ENCODE results near the gene ZFYVE28. TPM values are rescaled to one million over a fixed set of nuclear protein-coding genes. Genes with fewer than 3 reads are reported as not detected.

Gene ZFYVE28
- total RNA-seq, 3 donors from 2014 or later (not counting 1 experiment from before 2014, with no cell fraction given), result 85.4 to 107 (median 104) TPM

GRCh38 chr4:2331043-2331420 lies 87.4 kb downstream of the ZFYVE28 start:
- Histone ChIP-seq H3K4me3 (ENCODE audit: low read length) (no peak overlapping the region), H3K27ac (ENCODE audit: low read length) (no peak overlapping the region), H3K27me3 (ENCODE audit: control insufficient read depth, insufficient read depth, low read length) (no peaks in the 10 kb centered on the region), H3K9me3 (ENCODE audit: control insufficient read depth, insufficient read depth, low read length) (no peaks in the 10 kb centered on the region), H3K36me3 (ENCODE audit: control insufficient read depth, insufficient read depth, low read length) (peaks cover 3% of the 10 kb centered on the region), H3K4me1 (ENCODE audit: control insufficient read depth, insufficient read depth, low read length) (peaks cover 28% of the 10 kb centered on the region)
- no peak for DNase-seq
- H3K4me3 Mint-ChIP-seq, result no peak overlapping the region
- intact Hi-C loops (cut with micrococcal nuclease), result no loop called here
- H3K27me3 Mint-ChIP-seq (ENCODE audit: low read depth in 2 of 2), result no peaks in the 10 kb centered on the region
- WGBS (ENCODE audit: insufficient coverage), result 78% methylated on average over 11 of the region's 11 CpGs
- H3K9me3 Mint-ChIP-seq, result peaks cover 2 to 10% of the 10 kb centered on the region in 2 donors
- H3K4me1 Mint-ChIP-seq, result peaks cover 6 to 8% of the 10 kb centered on the region in 2 donors
- no peak for ATAC-seq
- TF ChIP-seq CTCF (IDR thresholded peaks at IDR 0.05), result no peak
- no peak overlapping the region for H3K27ac Mint-ChIP-seq
- H3K36me3 Mint-ChIP-seq, result peaks cover 27% of the 10 kb centered on the region

- Histone ChIP-seq H3K27me3 (ENCODE audit: control insufficient read depth, insufficient read depth, low read length) (no peaks in the 10 kb centered on the region), H3K9me3 (ENCODE audit: control insufficient read depth, insufficient read depth, low read length) (no peaks in the 10 kb centered on the region), H3K36me3 (ENCODE audit: control insufficient read depth, insufficient read depth, low read length) (peaks cover under 1% of the 10 kb centered on the region), H3K27ac (ENCODE audit: low read length) (no peak overlapping the region), H3K4me1 (ENCODE audit: control insufficient read depth, insufficient read depth, low read length) (peaks cover 24% of the 10 kb centered on the region), H3K4me3 (ENCODE audit: low read length) (no peak overlapping the region)
- ATAC-seq (no peak), DNase-seq (no peak)
- intact Hi-C loops (cut with micrococcal nuclease), result no loop called here
- Mint-ChIP-seq H3K4me1 (peaks cover 6 to 8% of the 10 kb centered on the region in 2 donors), H3K27me3 (ENCODE audit: low read depth in 2 of 2) (no peaks in the 10 kb centered on the region), H3K36me3 (peaks cover 31% of the 10 kb centered on the region), H3K4me3 (no peak overlapping the region), H3K9me3 (peaks cover 2 to 10% of the 10 kb centered on the region in 2 donors), H3K27ac (no peak overlapping the region)
- TF ChIP-seq CTCF (IDR thresholded peaks at IDR 0.05), result no peak
- WGBS (ENCODE audit: insufficient coverage), result 92% methylated on average over 19 of the region's 19 CpGs
Observed at GRCh38 chr4:2330091-2331042, 88.1 kb downstream of the ZFYVE28 start.

- no peaks in the 10 kb centered on the region for H3K9me3 ChIP-seq (ENCODE audit: control insufficient read depth, insufficient read depth, low read length)
- peaks cover 2 to 10% of the 10 kb centered on the region in 2 donors for H3K9me3 Mint-ChIP-seq
- H3K4me3 ChIP-seq (ENCODE audit: low read length), result no peak overlapping the region
- no peak for DNase-seq
- H3K4me1 ChIP-seq (ENCODE audit: control insufficient read depth, insufficient read depth, low read length), result peaks cover under 1% of the 10 kb centered on the region
- H3K36me3 ChIP-seq (ENCODE audit: control insufficient read depth, insufficient read depth, low read length), result no peaks in the 10 kb centered on the region
- no peak for ATAC-seq
- H3K36me3 Mint-ChIP-seq, result peaks cover 31% of the 10 kb centered on the region
- H3K27me3 Mint-ChIP-seq (ENCODE audit: low read depth in 2 of 2), result peaks cover 6 to 8% of the 10 kb centered on the region in 2 donors
- intact Hi-C loops (cut with micrococcal nuclease), result no loop called here
- no peak overlapping the region for H3K27ac ChIP-seq (ENCODE audit: low read length)
- no peak overlapping the region for H3K4me3 Mint-ChIP-seq
- no peaks in the 10 kb centered on the region for H3K27me3 ChIP-seq (ENCODE audit: control insufficient read depth, insufficient read depth, low read length)
- peaks cover 8 to 16% of the 10 kb centered on the region in 2 donors for H3K4me1 Mint-ChIP-seq
- no peak overlapping the region for H3K27ac Mint-ChIP-seq
- TF ChIP-seq CTCF (IDR thresholded peaks at IDR 0.05), result no peak
Observed at GRCh38 chr4:2327579-2327978, 90.9 kb downstream of the ZFYVE28 start.

All from natural killer cell (primary cell).